A673 (cell line): ENCODE results near the gene PLCG2.

ENCODE experiments used
- EZH2 ChIP-seq: fragments of 200-600 bp; sonication (generic); IDR thresholded peaks from 2 replicates; pipeline ENCODE4 v1.6.1; 2017; ENCODE audit warnings: borderline replicate concordance, low read depth, mild to moderate bottlenecking, mixed read lengths, antibody characterized with exemption, low read length; ENCODE audit not compliant: poor library complexity, severe bottlenecking
- TF ChIP-seq, protein P1 (sequence below): fragments of 300-800, 200-600 bp; sonication (generic); conservative IDR thresholded peaks from 2 replicates; pipeline ENCODE4 v1.5.1; 2017; ENCODE audit warnings: low read depth, mild to moderate bottlenecking, antibody characterized with exemption, low read length, moderate library complexity, mixed read lengths

DNA sequence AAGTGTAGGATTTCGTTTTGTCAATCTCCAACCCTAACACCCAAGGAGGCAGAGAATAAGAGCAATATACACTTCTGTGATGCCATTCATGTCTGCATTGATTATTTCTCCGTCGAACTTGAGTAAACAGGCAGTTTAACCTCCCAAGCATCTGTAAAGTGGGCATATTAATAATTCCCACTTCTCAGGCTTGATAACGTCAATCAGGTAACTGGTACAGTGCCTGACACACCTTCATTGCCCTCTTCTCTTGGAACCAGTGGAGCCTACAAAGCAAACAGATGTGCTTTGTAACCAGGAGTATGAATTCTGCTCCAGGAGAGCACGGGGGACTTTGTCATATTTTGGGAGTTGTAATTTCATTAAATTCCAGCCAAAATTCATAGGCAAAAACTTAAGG is 32.5 kb upstream of the PLCG2 start:
- TF ChIP-seq EZH2 = no peak
- TF ChIP-seq, protein P1, sequence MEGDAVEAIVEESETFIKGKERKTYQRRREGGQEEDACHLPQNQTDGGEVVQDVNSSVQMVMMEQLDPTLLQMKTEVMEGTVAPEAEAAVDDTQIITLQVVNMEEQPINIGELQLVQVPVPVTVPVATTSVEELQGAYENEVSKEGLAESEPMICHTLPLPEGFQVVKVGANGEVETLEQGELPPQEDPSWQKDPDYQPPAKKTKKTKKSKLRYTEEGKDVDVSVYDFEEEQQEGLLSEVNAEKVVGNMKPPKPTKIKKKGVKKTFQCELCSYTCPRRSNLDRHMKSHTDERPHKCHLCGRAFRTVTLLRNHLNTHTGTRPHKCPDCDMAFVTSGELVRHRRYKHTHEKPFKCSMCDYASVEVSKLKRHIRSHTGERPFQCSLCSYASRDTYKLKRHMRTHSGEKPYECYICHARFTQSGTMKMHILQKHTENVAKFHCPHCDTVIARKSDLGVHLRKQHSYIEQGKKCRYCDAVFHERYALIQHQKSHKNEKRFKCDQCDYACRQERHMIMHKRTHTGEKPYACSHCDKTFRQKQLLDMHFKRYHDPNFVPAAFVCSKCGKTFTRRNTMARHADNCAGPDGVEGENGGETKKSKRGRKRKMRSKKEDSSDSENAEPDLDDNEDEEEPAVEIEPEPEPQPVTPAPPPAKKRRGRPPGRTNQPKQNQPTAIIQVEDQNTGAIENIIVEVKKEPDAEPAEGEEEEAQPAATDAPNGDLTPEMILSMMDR = no peak
